ENCODE results near the gene MYH8. TPM values are rescaled to one million over a fixed set of nuclear protein-coding genes. Genes with fewer than 3 reads are reported as not detected.

MYH8 gene
- 1,000 to 10,000 TPM in 8 of 12 donors, 100 to 1,000 TPM in 4; 458 to 4,327 (median 1,781) TPM for polyA plus RNA-seq (ENCODE audit: insufficient read length in 12 of 12)
- long read RNA-seq, donor 1 = 0 reads
- long read RNA-seq, donor 2, full-length matches to known transcripts = 4 of 2,007 reads
- long read RNA-seq, donor 2, partial matches to known transcripts = 1,987 of 2,007 reads
- long read RNA-seq, donor 2, other reads (novel, unspliced or antisense) = 16 of 2,007 reads
- long read RNA-seq, donor 3, full-length matches to known transcripts = 1 of 1,237 reads
- long read RNA-seq, donor 3, partial matches to known transcripts = 1,236 of 1,237 reads
- long read RNA-seq, donor 3, other reads (novel, unspliced or antisense) = 0 of 1,237 reads
- long read RNA-seq, donor 4, full-length matches to known transcripts = 1 of 1,333 reads
- long read RNA-seq, donor 4, partial matches to known transcripts = 1,332 of 1,333 reads
- long read RNA-seq, donor 4, other reads (novel, unspliced or antisense) = 0 of 1,333 reads
- long read RNA-seq, donor 5, full-length matches to known transcripts = 4 of 4,625 reads
- long read RNA-seq, donor 5, partial matches to known transcripts = 4,616 of 4,625 reads
- long read RNA-seq, donor 5, other reads (novel, unspliced or antisense) = 5 of 4,625 reads
- long read RNA-seq, donor 6, full-length matches to known transcripts = 2 of 420 reads
- long read RNA-seq, donor 6, partial matches to known transcripts = 418 of 420 reads
- long read RNA-seq, donor 6, other reads (novel, unspliced or antisense) = 0 of 420 reads
- long read RNA-seq, donor 7, full-length matches to known transcripts = 2 of 424 reads
- long read RNA-seq, donor 7, partial matches to known transcripts = 422 of 424 reads
- long read RNA-seq, donor 7, other reads (novel, unspliced or antisense) = 0 of 424 reads
- long read RNA-seq, donor 8, full-length matches to known transcripts = 1 of 3,667 reads
- long read RNA-seq, donor 8, partial matches to known transcripts = 3,666 of 3,667 reads
- long read RNA-seq, donor 8, other reads (novel, unspliced or antisense) = 0 of 3,667 reads
- long read RNA-seq, donor 9, partial matches to known transcripts = 286 of 286 reads
- long read RNA-seq, donor 9, other reads (novel, unspliced or antisense) = 0 of 286 reads
- long read RNA-seq, donor 10, full-length matches to known transcripts = 16 of 7,923 reads
- long read RNA-seq, donor 10, partial matches to known transcripts = 7,902 of 7,923 reads
- long read RNA-seq, donor 10, other reads (novel, unspliced or antisense) = 5 of 7,923 reads
- long read RNA-seq, donor 11, full-length matches to known transcripts = 1 of 423 reads
- long read RNA-seq, donor 11, partial matches to known transcripts = 422 of 423 reads
- long read RNA-seq, donor 11, other reads (novel, unspliced or antisense) = 0 of 423 reads

DNA sequence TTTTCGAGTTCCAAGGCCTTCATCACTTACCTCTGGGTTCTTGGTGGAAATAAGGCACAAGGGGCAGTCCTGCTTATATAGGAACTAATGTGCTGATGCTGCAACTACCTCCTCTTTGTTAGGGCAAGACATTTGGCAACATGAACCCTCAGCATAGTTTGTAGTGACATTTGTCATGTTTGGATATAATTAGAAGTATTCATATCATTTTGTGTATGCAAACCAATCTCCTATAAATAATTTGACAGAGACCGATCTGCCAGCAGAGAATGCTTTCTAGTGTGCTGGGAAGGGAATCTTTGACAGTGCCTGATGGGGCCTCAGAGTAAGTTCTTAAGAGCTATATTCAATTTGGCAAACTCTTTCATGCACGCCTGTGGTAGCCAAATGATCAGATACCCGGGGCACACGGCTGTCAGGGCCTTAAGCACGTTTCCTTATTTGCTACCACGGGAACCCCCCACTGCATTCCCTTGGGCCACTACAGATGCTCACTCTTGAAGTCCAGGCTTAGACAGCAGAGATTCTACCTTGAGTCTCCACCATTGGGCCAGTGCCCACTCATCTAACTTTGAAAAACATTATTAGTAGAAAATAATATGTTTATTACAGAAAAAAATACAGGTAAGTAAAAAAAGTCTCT, at the start of gene MYH8:
Gene MYH8, minus strand, starts transcription at position 51 of the 643 bp plus-strand sequence. CDS start 1,723 bp downstream, outside the sequence.
- DNase-seq = peak; percentile 9

DNA sequence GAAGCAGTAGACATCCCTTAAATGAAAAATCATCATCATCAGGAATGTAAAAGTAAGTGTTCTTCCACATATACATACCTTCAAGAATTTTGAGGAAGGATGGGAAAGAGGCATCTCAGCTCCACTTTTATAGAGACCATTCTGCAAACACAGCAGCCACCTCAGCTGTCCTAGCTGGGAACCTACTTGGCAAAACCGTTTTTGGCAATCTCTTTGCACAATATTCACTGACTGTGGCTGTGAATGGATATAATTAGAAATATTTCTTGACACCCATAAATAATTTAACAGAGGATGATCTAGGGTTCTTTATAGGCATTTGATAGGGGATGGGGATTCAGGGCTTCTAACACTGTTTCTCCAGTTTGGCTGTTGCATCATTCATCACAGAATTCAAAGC, 47.7 kb upstream of the MYH8 start, which contains the start of gene MYH4:
Gene MYH4, minus strand, starts transcription at position 101 of the 400 bp plus-strand sequence. CDS start 2,814 bp downstream, outside the sequence.
- no peak for DNase-seq

DNA sequence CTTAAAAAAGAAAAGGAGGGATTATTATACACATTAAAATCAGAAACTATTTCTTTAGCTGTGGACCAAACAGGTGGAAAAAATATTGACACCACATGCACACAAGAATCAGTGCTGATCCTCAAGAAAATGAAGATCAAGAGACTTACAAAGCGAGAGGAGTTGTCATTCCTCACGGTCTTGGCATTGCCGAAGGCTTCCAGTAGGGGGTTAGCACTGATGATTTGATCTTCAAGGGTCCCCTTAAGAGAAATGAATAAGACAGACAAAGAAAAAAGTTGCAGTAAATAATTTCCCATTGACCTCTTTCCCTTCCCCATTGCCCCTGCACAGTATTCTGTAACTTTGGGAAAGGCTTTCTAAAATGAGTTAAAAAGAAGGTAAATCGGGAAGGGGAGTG, 41.7 kb upstream of the MYH8 start:
- DNase-seq = no peak

DNA sequence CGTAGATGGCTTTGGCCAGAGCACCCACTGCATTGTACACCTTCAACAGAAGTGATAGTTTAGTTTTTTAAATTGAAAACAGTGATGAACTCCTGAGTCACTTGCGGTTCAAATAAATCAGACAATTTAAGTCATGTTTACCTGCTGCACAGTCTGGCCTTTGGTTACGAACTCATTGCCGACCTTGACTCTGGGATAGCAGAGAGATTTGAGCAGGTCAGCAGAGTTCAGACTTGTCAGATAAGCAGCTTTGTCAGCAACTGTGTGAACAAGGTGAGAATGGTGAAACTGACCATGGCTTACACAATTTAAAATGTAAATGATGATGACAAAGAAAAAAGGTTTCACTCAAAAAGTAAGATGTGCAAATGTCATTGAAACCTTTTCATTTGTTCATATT, 38.3 kb upstream of the MYH8 start:
- no peak for DNase-seq

DNA sequence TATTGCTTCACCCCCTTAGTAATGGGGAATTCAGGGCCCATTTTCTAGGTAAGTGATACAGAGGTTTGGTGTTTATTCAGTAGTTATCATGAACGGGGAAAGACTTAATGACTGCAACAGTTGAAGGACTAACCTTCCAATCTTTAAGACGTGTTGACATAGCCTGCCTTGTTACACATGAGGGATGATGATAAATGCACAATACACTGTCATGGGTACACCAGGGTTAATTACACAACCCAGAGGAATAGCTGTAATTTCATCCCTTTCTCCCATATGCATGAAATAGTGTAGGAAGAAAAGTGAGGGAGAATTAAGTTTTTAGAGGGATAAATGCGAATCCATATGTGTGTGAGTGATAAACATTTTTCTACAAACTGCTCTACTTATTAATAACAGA, 37.0 kb upstream of the MYH8 start:
- DNase-seq = no peak

DNA sequence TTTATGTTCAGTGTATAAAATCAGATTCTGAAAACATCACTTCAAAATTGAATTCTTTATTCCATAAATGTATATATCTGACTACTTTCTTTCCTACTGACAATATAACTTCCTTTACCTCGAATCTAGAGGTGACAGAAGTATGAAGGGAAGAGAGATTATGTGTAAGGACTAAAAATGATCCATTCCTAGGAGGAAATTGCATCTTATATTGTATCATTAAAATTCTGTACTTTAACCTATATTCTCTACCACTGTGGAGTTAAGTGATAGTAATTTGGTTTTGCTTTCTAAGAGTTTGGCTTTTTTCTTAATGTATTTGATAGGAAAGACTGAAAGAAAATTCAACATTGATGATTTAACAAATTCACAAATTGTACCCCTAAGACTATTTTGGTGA, 36.2 kb upstream of the MYH8 start:
- DNase-seq = no peak

DNA sequence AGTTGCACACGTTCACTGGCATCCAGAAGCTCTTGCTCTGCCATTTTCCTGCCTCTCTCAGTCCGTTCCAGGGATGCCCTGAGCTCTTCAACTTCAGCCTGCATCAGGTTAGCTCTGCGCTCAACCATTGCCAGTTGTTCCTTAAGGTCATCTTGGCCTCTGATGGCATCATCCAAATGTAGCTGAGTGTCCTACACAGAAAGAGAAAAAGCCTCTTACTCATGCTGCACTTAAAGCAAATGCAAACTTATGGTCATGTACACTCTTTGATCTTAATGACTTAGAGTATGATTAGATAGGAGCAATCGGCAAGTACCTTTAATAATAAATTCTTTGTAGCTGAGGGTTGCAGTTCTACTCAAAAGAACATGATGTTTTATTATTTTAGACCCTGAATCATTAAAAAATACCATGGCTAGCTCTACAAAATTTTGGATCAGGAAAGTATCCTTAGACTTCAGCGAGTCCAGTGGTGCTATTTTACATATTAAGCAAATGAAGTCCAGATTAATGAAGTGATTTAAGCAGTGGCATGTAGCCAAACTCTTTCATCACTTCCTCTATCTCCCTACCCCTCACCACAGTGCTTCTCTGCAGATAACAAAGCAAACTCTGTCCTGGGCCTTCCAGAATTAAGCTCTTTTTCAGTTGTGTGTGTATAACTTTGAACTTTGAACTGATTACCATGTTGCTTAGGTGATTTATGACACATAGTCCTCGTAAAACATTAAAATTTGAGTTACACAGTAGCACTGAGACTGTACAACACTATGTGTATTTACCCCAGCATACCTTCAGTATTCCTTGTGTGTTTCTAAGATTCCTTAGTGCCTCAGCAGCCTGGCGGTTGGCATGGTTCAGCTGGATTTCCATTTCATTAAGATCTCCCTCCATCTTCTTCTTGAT, 25.5 kb upstream of the MYH8 start:
- DNase-seq = no peak

DNA sequence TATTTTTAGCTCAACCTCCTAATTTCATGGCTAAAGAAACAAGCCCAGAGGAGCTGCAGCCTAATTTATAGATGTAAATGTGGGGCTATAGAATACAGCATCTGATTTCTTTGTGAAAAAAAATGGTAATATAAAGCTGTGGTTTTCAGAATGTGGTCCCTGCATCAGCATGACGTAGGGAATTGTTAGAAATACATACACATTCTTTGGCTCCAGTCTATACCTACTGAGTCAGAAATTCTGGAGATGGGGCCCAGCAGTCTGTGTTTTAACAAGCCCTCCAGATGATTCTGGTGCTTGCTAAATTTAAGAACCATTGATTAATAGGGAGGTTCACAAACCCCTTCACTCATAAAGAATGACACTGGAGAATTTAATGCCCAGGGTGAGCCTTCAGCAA, 18.1 kb upstream of the MYH8 start:
- no peak for DNase-seq

DNA sequence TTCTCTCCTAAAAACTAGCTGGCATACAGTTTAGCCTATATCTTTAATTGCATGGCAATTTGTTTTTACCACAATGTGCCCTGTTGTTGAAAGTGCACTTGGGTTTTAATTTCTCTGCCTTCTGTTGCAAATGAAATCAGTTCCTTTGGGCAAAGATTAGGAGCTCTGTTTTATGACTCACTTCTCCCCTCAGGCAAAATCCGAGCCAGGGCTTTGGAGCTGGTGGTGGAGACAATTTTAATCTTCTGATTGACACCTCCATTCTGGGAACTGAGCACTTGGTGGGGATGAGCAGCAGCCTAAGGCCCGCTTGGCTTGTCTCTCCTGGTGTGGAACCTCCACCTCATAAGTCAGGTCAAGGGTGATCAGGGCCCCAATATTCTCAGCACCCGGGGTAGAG, 13.3 kb upstream of the MYH8 start:
- no peak for DNase-seq

DNA sequence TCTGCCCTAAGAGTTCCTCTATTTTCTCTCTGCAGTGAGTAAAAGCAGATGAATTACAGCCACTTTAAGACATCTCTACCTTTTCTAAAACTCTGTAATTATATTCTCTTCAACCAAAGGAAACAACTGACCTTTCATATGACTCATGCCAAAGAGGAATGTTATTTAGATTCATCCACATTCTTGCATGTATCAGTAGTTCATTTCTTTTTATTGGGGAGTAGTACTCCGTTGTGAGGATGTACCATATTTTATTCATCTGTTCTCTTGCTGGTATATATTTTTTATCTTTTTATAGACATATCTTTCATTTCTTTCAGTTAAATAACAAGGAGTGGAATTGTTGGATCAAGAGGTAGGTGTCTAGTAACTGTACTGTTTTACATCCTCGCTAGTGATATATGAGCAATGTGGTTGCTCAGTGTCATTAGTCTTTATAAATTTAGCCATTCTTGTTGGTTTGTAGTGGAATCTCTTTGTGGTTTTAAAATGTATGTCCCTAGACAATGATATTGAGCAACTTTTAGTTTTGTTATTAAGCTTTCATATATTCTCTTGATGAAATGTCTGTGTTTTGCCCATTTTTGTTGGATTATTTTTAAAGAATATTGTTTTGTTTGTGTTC, 7.8 kb upstream of the MYH8 start:
- DNase-seq = no peak

DNA sequence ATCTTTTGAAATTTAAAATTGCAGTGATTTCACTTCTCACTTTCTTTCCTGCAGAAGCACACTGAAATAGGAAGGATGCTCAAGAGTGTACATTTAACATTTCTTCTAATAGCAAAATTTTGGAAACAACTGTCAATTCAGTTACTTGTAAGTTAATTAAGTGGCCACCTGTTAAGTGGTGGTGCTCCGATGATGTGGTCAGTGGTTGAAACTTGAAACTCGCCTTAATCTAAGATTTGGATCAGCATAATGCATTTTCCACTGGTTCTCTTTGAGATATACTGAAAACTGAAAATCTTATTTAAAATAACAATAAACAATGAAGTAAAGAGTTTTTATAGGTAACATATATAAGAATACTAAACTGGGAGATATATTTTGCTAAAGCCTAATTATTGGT, 7.0 kb upstream of the MYH8 start:
- no peak for DNase-seq

DNA sequence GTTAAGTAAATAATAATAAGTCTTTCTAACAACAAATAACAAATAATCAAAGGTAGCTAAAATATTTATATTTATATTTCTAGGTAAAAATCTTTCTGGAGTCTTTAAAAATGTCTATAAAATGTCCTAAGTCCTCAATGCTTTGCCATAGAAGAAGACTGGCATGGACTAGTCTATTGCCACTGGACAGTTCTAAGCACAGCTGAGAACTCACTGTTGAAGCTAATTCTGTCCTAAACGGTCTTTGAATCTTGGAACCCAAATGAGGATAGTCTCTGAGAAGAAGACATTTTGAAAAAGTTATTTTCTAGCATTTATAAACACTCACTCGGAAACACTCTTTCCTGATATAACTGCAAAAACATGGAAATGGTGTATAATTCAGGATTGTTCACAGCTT, 539 bp downstream of the MYH8 start:
- no peak for DNase-seq

DNA sequence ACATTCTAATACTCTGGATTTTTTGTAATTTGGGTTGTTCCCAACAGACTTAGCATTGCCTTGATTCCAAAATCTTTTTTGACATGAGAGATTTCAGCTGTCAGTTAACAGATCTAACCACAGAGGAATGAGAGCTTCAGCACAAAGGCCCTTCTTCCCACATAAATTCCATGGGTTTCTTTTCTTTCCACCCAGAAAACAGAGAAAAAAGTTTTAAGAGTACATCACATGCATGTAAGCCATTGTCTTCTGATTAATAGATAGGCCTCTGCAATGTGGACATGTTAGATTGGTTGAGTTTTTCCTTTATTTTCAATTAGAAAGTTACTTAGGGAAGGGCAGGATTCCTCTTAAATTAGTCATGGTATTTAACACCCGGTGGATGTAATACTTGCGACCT, 939 bp downstream of the MYH8 start:
- DNase-seq = no peak

DNA sequence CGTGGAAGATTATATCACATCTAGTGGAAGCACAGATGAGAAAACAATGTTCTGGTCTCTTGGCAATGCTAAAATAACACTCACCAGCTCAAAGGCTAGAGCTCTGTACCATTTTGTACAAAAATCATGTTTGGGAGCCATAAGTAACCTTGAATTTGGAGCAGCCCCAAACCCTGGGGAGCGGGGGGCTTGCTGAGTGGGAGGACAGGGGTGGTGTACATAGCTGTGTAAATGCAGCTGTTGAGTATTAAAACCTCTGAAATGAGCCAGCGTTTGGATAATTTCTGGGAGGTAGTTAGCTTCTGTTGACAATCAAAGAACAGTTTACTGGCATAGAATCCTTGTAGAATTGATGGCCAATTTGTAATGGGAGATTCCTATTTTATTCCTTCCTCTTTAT, 4.3 kb downstream of the MYH8 start:
- DNase-seq = peak; percentile 10

DNA sequence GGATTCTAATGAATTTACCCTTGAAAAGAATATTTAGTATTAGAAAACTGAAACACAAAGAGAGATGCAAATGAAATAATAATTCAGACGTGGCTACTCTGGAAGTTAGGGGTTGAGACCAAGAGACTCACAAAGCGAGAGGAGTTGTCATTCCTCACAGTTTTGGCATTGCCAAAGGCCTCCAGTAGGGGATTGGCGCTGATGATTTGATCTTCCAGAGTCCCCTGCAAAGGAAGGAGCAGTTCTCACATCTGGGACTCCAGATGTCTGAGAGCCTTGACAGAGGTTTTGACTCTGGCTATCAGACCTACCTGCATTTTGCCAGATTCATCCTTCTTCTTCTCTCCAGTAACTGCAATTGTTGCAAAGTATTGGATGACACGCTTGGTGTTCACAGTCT, 6.6 kb downstream of the MYH8 start:
- no peak for DNase-seq

DNA sequence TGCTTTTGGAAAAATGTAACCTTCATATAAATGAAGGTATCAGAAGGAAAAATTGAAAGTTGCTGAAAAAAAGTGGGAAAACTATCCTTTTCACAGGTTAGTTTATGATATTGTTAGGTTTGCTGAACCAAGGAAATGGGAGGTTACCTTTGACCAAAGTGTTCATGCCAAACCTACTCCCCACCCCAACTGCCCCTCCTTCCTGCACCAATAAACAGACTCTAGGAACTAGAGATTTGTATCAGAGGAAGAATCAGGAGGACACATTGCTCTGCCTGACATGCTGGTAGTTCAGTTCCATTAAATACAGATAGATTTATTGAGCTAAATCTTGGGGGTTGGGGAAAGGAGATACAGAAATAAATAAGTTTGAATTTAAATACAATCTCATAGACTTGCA, 18.2 kb downstream of the MYH8 start:
- no peak for DNase-seq

DNA sequence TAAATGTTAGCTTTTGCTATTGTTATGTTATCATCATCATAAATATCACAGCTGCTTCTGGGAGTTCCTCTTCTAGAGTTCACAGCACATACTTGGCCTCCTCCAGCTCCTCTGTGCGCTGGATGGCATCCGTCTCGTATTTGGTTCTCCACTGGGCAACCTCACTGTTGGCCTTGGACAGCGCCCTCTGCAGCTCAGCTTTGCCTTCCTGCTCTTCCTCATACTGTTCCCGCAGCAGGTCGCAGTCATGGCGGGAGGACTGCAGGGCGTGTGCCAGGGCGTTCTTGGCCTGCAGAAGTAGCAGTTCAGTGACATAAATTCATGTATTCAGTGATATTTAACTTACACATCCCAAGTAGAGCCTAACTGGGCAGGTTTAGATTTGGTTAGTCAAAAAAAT, 23.4 kb downstream of the MYH8 start:
- no peak for DNase-seq

DNA sequence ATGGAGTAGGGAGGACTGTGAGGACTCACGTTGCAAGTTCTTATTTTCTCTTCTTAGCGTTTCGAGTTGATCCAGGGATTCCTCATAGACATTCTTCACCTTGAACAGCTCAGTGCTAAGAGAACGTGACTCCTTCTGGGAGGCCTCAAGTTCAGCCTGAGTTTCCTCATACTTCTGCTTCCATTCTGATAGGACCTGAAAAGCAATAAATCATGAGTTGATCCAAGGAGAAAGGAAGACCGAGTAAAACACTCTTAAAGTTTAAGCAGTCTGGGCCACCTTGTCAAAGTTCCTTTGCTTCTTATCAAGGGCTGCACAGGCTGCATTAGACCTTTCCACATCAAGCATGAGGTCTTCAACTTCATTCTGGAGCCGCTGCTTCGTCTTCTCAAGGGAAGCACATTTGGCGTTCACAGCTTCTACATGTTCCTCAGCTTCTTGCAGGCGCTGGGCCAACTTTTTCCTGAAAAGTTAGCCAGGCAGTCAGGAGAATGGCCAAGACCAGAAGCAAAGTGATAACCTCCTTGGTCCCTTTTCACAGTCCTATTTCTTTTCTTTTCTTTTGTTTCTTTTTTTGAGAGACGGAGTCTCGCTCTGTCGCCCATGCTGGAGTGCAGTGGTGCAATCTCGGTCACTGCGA, 25.1 kb downstream of the MYH8 start:
- DNase-seq = no peak
